IPS-18c (cell line): ENCODE data around the gene AGT.

Experiments
- H3K4me3 ChIP-seq: 2 replicates; pipeline ENCODE4 v1.7.0; 2013; ENCODE audit warnings: low read depth, mild to moderate bottlenecking, low read length, moderate library complexity; ENCODE audit not compliant: insufficient read depth
- H3K9me3 ChIP-seq: one replicate; pipeline ENCODE4 v1.6.1; 2013; ENCODE audit warnings: mild to moderate bottlenecking, low read length, moderate library complexity; ENCODE audit not compliant: control insufficient read depth, insufficient read depth

The AGT gene

DNA sequence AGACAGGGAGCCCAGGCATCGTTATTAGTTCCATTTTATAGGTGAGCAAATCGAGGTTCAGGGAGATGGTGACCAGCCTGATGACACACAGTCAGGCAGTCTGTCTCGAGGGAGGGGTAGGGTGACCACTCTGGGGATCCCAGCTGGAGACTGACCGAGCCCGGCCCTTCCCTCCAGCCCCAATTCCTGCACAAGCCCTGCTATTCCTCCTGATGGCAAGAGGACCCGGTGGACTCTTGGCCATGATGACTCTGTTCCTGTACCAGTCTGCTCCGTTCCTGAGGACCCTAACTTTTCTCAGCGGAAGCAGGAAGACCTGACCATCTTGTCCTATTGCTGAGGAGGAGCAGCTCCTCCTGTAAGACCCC, 391 bp downstream of the AGT start:
- no peaks in the 10 kb centered on the region for H3K9me3 ChIP-seq
- H3K4me3 ChIP-seq = no peak overlapping the region

- Histone ChIP-seq H3K4me3 (no peak overlapping the region), H3K9me3 (no peaks in the 10 kb centered on the region)
These were observed 784 bp downstream of the AGT start for GRCh38 chr1:230713138-230713537.

GRCh38 chr1:230712470-230712942, 1.4 kb downstream of the AGT start:
- Histone ChIP-seq H3K9me3 (no peaks in the 10 kb centered on the region), H3K4me3 (no peak overlapping the region)

DNA sequence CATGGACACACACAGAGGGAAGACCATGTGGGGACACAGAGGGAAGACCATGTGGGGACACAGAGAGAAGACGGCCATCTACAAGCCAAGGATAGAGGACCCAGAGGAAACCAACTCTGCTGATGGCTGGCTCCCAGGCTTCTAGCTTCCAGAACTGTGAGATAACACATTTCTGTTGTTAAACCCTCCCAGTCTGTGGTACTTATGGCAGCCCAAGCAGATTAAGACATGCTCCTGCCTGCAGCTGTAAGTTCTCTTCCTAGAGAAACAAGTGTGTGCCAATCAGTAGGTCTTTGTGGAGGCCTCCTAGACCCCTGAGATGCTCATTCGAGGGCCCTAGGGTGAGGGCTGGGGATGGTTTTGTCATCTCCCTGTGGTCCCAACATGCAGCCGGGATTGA, 2.7 kb downstream of the AGT start:
- no peaks in the 10 kb centered on the region for H3K9me3 ChIP-seq

GRCh38 chr1:230710543-230710904, 3.4 kb downstream of the AGT start:
- no peak overlapping the region for H3K4me3 ChIP-seq
- H3K9me3 ChIP-seq = no peaks in the 10 kb centered on the region

More for the DNA sequence above, 2.7 kb downstream of the AGT start:
- H3K4me3 ChIP-seq = no peak overlapping the region

DNA sequence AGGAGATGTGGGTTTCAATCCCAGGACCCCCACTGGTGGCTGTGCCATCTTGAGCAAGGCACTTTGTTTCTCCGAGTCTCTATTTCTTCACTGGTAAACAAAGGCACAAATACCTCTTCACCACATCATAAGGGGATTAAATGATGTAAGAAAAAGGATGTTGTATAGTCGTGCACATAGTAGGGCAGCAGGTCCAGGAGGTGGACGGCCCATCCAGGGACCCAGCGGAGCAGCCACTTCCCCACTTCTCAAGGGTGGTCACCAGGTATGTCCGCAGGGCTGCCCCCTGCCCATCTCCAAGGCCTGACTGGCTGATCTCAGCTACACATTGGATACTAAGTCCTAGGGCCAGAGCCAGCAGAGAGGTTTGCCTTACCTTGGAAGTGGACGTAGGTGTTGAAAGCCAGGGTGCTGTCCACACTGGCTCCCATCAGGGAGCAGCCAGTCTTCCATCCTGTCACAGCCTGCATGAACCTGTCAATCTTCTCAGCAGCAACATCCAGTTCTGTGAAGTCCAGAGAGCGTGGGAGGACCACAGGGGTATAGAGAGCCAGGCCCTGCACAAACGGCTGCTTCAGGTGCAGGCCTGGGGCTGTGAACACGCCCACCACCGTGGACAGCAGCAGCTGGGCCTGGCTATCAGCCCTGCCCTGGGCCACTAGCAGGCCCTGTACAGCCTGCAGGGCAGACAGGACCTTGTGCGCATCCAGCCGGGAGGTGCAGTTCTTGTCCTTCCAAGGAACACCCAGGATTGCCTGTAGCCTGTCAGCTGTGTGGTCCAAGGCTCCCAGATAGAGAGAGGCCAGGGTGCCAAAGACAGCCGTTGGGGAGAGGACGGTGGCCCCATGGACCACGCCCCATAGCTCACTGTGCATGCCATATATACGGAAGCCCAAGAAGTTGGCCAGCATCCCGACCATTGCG, 4.0 kb downstream of the AGT start:
- H3K9me3 ChIP-seq = no peaks in the 10 kb centered on the region
- H3K4me3 ChIP-seq = no peak overlapping the region

- no peak overlapping the region for H3K4me3 ChIP-seq
- H3K9me3 ChIP-seq = no peaks in the 10 kb centered on the region
These were observed 5.0 kb downstream of the AGT start for GRCh38 chr1:230708631-230709580.

DNA sequence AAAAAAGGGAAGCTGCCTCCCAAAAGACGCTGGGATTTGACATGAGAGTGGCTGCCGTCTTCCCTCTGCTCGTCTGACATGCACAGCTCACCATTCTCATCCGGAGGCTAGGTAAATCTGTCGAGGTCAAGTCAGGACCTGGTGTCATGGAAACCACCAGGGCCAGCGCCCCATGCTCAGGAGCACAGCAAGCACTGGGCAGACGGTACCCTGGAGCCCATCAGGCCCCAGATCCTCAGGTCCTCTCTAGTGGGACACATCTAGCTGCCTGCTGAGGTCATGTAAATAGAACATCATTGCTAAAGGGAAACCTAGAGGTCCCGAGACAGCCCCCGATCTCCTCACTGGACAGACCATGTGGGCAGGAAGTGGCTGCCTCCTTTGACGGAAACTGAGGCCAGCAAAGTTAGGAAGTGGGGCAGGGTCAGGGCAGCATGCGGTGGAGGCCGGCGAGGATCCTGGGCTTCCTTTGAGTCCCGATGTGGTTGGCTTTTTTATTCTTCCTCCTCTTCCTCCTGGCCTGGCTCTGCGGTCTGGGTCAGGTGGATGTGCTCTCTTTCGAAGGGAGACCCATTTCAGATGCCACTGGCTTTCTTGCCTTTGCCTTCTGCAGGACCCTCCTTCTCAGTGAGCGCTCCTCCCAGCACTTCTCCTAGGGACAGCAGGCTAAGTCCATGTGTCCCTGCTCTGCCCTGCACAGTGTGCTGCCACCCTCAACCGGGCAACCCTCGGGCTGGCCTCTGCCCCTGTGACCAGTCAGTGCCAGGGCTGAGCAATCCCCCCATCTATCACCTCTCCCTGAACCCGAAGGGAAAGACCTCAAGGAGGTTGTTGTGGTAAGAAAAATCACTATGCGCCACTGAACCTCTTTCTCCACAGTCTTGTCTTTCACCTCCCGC, 5.9 kb downstream of the AGT start:
- Histone ChIP-seq H3K9me3 (no peaks in the 10 kb centered on the region), H3K4me3 (no peak overlapping the region)

- H3K9me3 ChIP-seq = no peaks in the 10 kb centered on the region
- no peak overlapping the region for H3K4me3 ChIP-seq
These were observed 6.8 kb downstream of the AGT start for GRCh38 chr1:230706887-230707731.

DNA sequence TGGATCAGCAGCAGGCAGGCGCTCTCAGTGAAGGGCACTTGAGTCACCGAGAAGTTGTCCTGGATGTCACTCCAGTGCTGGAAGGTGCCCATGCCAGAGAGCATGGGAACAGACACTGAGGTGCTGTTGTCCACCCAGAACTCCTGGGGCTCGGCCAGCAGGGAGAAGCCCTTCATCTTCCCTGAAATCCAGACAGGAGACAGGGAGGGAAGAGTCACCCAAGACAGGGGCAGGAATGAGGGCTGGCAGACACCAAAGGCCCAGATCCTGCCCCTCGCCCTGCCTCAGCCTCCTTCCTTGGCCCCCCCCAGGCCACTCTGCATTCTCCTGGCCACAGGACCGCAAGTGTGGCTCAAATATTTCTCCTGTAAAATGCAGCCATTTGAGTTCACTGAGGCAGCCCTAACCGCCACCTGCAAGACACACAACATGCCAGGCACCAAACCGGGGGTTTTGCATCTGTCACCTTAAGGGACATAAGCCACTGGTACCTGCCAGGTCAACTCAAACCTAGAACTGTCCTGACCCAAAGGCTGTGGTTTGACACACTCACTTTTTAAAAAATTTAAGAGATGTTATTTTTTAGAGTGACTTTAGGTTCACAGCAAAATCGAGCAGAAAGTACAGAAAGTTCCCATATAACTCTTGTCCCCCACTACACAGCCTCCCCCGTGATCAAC, 7.8 kb downstream of the AGT start:
- no peaks in the 10 kb centered on the region for H3K9me3 ChIP-seq
- H3K4me3 ChIP-seq = no peak overlapping the region

GRCh38 chr1:230705289-230706019, 8.5 kb downstream of the AGT start:
- no peaks in the 10 kb centered on the region for H3K9me3 ChIP-seq
- no peak overlapping the region for H3K4me3 ChIP-seq

- no peaks in the 10 kb centered on the region for H3K9me3 ChIP-seq
- no peak overlapping the region for H3K4me3 ChIP-seq
These were observed 9.1 kb downstream of the AGT start for GRCh38 chr1:230704830-230705229.

DNA sequence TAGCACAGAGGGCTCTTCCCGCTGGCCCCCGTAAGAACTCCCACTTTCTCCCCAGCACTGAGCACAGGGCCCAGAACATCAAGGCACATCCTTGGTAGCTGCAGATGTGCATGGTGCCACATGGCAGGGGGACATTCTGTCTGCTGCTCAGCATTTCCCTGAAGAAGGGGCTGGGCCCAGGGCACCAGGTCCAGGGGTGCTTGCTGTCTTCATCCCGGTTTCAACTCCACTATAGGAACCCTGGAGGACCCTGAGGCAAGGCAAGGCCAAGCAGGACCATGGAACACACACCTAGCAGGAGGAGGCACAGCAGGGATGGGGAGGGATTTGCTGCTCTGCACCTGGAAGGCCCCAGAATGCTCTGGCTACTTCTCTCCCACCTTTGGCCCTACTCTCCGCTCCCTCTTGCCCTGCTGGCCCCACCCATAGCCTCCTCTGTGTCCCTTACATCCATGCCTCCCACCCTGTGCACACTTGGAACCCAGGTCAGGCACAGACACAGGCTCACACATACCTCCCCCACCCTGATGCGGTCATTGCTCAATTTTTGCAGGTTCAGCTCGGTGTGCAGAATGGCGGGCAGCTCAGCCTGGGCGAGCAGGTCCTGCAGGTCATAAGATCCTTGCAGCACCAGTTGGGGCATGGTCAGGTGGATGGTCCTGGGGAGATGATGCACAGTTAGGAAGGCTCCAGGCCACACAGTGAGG, 10.1 kb downstream of the AGT start:
- no peaks in the 10 kb centered on the region for H3K9me3 ChIP-seq
- H3K4me3 ChIP-seq = no peak overlapping the region

- Histone ChIP-seq H3K9me3 (no peaks in the 10 kb centered on the region), H3K4me3 (no peak overlapping the region)
These were observed 10.8 kb downstream of the AGT start for GRCh38 chr1:230702934-230703678.
